ENCODE results near the gene CFAP20DC. TPM values are rescaled to one million over a fixed set of nuclear protein-coding genes. Genes with fewer than 3 reads are reported as not detected.

CFAP20DC gene
- total RNA-seq, 1 experiment from 2014 or later: 2.9 TPM

DNA sequence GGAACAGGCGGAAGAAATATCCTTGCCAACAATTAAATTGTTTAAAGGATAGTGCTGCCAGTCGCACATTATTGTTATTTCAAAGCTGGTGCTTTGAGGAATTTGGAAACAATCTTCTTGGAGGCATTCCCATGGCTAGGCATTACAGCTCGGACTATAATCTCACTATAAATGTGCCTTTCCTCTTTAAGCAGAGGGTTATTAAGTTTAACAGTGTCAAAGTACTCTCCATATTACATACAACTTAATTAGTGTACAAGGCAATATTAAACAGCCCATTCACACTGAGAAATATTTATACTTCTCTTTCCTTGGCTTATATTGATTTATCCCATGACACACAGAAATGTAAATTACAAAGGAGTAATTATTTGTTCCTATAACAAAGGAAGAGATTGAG is 329.3 kb downstream of the CFAP20DC start:
- RAD21 ChIA-PET (ENCODE audit: low non-redundant PET in 1 of 2, low total read pairs in 2 of 2, uncharacterized antibody in 2 of 2, unreplicated experiment in 2 of 2): no interaction called here
- ATAC-seq (no peak), DNase-seq (ENCODE audit: low read depth, low spot score) (no peak)
- TF ChIP-seq SP1 (IDR thresholded peaks at IDR 0.05; ENCODE audit: low read depth): no peak
- TF ChIP-seq, protein P1, sequence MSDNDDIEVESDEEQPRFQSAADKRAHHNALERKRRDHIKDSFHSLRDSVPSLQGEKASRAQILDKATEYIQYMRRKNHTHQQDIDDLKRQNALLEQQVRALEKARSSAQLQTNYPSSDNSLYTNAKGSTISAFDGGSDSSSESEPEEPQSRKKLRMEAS (IDR thresholded peaks at IDR 0.05): no peak
- peaks cover 7% of the 10 kb centered on the region; the same call in 1 of the 2 replicates for H3K27me3 ChIP-seq (ENCODE audit: insufficient read depth, low read length)
- POLR2A ChIA-PET: no interaction called here
- CTCF ChIA-PET: no interaction called here
- no peaks in the 10 kb centered on the region for H3K36me3 ChIP-seq (ENCODE audit: control insufficient read depth in 1 of 2, insufficient read depth in 2 of 2, low read length in 2 of 2)
- H3K79me2 ChIP-seq (ENCODE audit: insufficient read depth, low read length): no peaks in the 10 kb centered on the region
- no peak overlapping the region for H3K27ac ChIP-seq (ENCODE audit: low read depth, low read length)
- no peak overlapping the region for H3K4me3 ChIP-seq (replicated peaks in 1 of 2; ENCODE audit: low read depth in 1 of 2, low read length in 2 of 2)
- no peaks in the 10 kb centered on the region for H3K4me1 ChIP-seq (ENCODE audit: control insufficient read depth in 1 of 2, insufficient read depth in 2 of 2, low read length in 2 of 2)
- no peaks in the 10 kb centered on the region for H3K9me3 ChIP-seq (ENCODE audit: control insufficient read depth in 1 of 2, insufficient read depth in 1 of 2, low read depth in 1 of 2, low read length in 2 of 2)
- H2AFZ ChIP-seq (ENCODE audit: low read depth, low read length, poor library complexity, severe bottlenecking): no peak overlapping the region
- no peak overlapping the region for H3K9ac ChIP-seq (ENCODE audit: low read length)
- no peak overlapping the region for H3K4me2 ChIP-seq (ENCODE audit: low read length)
- intact Hi-C loops (cut with micrococcal nuclease): no loop called here
- H4K20me1 ChIP-seq (ENCODE audit: insufficient read depth): no peaks in the 10 kb centered on the region
- BruUV-seq (replicated peaks): no TSS peak
- no peaks in the 10 kb centered on the region for H3K9me2 ChIP-seq (ENCODE audit: insufficient read depth)

DNA sequence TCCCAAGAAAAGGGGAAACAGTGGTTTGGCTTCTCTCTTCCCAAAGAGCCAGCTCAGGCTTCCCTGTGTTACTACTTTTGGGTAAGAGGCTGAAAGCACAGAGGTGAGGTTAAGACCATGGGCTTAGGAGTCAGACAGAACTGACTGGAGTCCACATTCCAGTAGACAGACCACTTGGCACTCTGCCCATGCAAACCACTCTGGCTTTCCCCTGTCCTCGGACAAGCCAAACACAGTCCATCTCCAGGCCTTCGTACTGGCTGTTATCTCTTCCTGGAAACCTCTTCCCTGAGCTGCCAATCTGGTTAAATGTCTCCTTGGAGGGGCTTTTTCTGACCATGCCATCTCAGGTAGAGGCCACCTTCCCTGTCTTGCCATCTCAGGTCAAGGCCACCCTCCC is 330.1 kb downstream of the CFAP20DC start:
- Histone ChIP-seq H3K9me2 (ENCODE audit: insufficient read depth) (no peaks in the 10 kb centered on the region), H3K4me3 (replicated peaks in 1 of 2; ENCODE audit: low read depth in 1 of 2, low read length in 2 of 2) (no peak overlapping the region), H3K9me3 (ENCODE audit: control insufficient read depth in 1 of 2, insufficient read depth in 1 of 2, low read depth in 1 of 2, low read length in 2 of 2) (no peaks in the 10 kb centered on the region), H3K27ac (ENCODE audit: low read depth, low read length) (no peak overlapping the region), H3K4me2 (ENCODE audit: low read length) (no peak overlapping the region), H4K20me1 (ENCODE audit: insufficient read depth) (no peaks in the 10 kb centered on the region), H3K79me2 (ENCODE audit: insufficient read depth, low read length) (no peaks in the 10 kb centered on the region), H2AFZ (ENCODE audit: low read depth, low read length, poor library complexity, severe bottlenecking) (no peak overlapping the region), H3K36me3 (ENCODE audit: control insufficient read depth in 1 of 2, insufficient read depth in 2 of 2, low read length in 2 of 2) (no peaks in the 10 kb centered on the region), H3K4me1 (ENCODE audit: control insufficient read depth in 1 of 2, insufficient read depth in 2 of 2, low read length in 2 of 2) (no peaks in the 10 kb centered on the region), H3K27me3 (ENCODE audit: insufficient read depth, low read length) (peaks cover 7% of the 10 kb centered on the region; the same call in 1 of the 2 replicates), H3K9ac (ENCODE audit: low read length) (no peak overlapping the region)
- no TSS peak for BruUV-seq (replicated peaks)
- DNase-seq (ENCODE audit: low read depth, low spot score) (no peak), ATAC-seq (no peak)
- intact Hi-C loops (cut with micrococcal nuclease): no loop called here
- CTCF ChIA-PET: no interaction called here
- POLR2A ChIA-PET: no interaction called here
- TF ChIP-seq YY1 (IDR thresholded peaks at IDR 0.05; ENCODE audit: extremely low read depth, insufficient replicate concordance, low read depth, low read length): no peak
- TF ChIP-seq, protein P2, sequence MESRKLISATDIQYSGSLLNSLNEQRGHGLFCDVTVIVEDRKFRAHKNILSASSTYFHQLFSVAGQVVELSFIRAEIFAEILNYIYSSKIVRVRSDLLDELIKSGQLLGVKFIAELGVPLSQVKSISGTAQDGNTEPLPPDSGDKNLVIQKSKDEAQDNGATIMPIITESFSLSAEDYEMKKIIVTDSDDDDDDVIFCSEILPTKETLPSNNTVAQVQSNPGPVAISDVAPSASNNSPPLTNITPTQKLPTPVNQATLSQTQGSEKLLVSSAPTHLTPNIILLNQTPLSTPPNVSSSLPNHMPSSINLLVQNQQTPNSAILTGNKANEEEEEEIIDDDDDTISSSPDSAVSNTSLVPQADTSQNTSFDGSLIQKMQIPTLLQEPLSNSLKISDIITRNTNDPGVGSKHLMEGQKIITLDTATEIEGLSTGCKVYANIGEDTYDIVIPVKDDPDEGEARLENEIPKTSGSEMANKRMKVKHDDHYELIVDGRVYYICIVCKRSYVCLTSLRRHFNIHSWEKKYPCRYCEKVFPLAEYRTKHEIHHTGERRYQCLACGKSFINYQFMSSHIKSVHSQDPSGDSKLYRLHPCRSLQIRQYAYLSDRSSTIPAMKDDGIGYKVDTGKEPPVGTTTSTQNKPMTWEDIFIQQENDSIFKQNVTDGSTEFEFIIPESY (IDR thresholded peaks at IDR 0.05; ENCODE audit: extremely low read depth, insufficient replicate concordance, low read length): no peak
- TF ChIP-seq SP1 (IDR thresholded peaks at IDR 0.05; ENCODE audit: low read depth): no peak
- TF ChIP-seq, protein P3, sequence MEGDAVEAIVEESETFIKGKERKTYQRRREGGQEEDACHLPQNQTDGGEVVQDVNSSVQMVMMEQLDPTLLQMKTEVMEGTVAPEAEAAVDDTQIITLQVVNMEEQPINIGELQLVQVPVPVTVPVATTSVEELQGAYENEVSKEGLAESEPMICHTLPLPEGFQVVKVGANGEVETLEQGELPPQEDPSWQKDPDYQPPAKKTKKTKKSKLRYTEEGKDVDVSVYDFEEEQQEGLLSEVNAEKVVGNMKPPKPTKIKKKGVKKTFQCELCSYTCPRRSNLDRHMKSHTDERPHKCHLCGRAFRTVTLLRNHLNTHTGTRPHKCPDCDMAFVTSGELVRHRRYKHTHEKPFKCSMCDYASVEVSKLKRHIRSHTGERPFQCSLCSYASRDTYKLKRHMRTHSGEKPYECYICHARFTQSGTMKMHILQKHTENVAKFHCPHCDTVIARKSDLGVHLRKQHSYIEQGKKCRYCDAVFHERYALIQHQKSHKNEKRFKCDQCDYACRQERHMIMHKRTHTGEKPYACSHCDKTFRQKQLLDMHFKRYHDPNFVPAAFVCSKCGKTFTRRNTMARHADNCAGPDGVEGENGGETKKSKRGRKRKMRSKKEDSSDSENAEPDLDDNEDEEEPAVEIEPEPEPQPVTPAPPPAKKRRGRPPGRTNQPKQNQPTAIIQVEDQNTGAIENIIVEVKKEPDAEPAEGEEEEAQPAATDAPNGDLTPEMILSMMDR (IDR thresholded peaks at IDR 0.05 in 2 of 3, conservative IDR thresholded peaks at IDR 0.05 in 1 of 3; ENCODE audit: borderline replicate concordance in 1 of 3, insufficient read depth in 1 of 3, low read depth in 2 of 3, low read length in 2 of 3): no peak
- TF ChIP-seq, protein P4, sequence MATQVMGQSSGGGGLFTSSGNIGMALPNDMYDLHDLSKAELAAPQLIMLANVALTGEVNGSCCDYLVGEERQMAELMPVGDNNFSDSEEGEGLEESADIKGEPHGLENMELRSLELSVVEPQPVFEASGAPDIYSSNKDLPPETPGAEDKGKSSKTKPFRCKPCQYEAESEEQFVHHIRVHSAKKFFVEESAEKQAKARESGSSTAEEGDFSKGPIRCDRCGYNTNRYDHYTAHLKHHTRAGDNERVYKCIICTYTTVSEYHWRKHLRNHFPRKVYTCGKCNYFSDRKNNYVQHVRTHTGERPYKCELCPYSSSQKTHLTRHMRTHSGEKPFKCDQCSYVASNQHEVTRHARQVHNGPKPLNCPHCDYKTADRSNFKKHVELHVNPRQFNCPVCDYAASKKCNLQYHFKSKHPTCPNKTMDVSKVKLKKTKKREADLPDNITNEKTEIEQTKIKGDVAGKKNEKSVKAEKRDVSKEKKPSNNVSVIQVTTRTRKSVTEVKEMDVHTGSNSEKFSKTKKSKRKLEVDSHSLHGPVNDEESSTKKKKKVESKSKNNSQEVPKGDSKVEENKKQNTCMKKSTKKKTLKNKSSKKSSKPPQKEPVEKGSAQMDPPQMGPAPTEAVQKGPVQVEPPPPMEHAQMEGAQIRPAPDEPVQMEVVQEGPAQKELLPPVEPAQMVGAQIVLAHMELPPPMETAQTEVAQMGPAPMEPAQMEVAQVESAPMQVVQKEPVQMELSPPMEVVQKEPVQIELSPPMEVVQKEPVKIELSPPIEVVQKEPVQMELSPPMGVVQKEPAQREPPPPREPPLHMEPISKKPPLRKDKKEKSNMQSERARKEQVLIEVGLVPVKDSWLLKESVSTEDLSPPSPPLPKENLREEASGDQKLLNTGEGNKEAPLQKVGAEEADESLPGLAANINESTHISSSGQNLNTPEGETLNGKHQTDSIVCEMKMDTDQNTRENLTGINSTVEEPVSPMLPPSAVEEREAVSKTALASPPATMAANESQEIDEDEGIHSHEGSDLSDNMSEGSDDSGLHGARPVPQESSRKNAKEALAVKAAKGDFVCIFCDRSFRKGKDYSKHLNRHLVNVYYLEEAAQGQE (IDR thresholded peaks at IDR 0.05; ENCODE audit: low read depth): no peak
- TF ChIP-seq POLR2A (IDR thresholded peaks at IDR 0.05; ENCODE audit: borderline replicate concordance, extremely low read depth, insufficient read depth, insufficient read length): no peak
- TF ChIP-seq, protein P1 (IDR thresholded peaks at IDR 0.05): no peak
- RAD21 ChIA-PET (ENCODE audit: low non-redundant PET in 1 of 2, low total read pairs in 2 of 2, uncharacterized antibody in 2 of 2, unreplicated experiment in 2 of 2): no interaction called here

Measured in HCT116 (cell line).